Glutamatergic neuron (in vitro differentiated cells): Measurements from ENCODE around the gene FIBIN. TPM values are rescaled to one million over a fixed set of nuclear protein-coding genes. Genes with fewer than 3 reads are reported as not detected.

ENCODE experiments used
- DNase-seq: peaks from one replicate; pipeline ENCODE4 v3.0.0; 2022
- H3K27ac Mint-ChIP-seq: one replicate; pipeline ENCODE4 v1.8.0; 2020; ENCODE audit warnings: mild to moderate bottlenecking, mixed read lengths, inconsistent platforms; ENCODE audit not compliant: unreplicated experiment
- H3K27me3 Mint-ChIP-seq: one replicate; pipeline ENCODE4 v1.8.0; 2020; ENCODE audit warnings: mild to moderate bottlenecking, moderate library complexity, mixed read lengths, inconsistent platforms; ENCODE audit not compliant: unreplicated experiment
- H3K36me3 Mint-ChIP-seq: one replicate; pipeline ENCODE4 v1.8.0; 2020; ENCODE audit warnings: mild to moderate bottlenecking, mixed read lengths, inconsistent platforms; ENCODE audit not compliant: unreplicated experiment
- H3K4me1 Mint-ChIP-seq: one replicate; pipeline ENCODE4 v1.8.0; 2020; ENCODE audit warnings: mild to moderate bottlenecking, low read depth, mixed read lengths, inconsistent platforms; ENCODE audit not compliant: unreplicated experiment
- H3K4me3 Mint-ChIP-seq: one replicate; pipeline ENCODE4 v1.8.0; 2020; ENCODE audit warnings: mild to moderate bottlenecking, mixed read lengths, inconsistent platforms; ENCODE audit not compliant: unreplicated experiment
- H3K9me3 Mint-ChIP-seq: one replicate; pipeline ENCODE4 v1.8.0; 2020; ENCODE audit warnings: mild to moderate bottlenecking, moderate library complexity, mixed read lengths, inconsistent platforms; ENCODE audit not compliant: unreplicated experiment
- CTCF ChIP-seq: fragments of 200-600 bp; sonication (generic); IDR thresholded peaks from one replicate; pipeline ENCODE4 v1.5.0; 2021; ENCODE audit not compliant: partially characterized antibody, unreplicated experiment
- total RNA-seq: library from RNA; stranded (reverse); fragmentation: NEBNext Ultra II Directional; extraction: Animal tissue kit (Norgen Biotek cat#: 25700); gene quantifications from one replicate; pipeline ENCODE4 v1.2.1, GENCODE V29; 2021; ENCODE audit not compliant: unreplicated experiment

FIBIN gene
- total RNA-seq, 1 donor from 2014 or later = 0.22 TPM

GRCh38 chr11:26947904-26948639 is 45.8 kb upstream of the FIBIN start:
- peaks cover 3% of the 10 kb centered on the region for H3K4me1 Mint-ChIP-seq
- no peak for TF ChIP-seq CTCF
- H3K27ac Mint-ChIP-seq = no peak overlapping the region
- H3K9me3 Mint-ChIP-seq = peaks cover 1% of the 10 kb centered on the region
- no peaks in the 10 kb centered on the region for H3K36me3 Mint-ChIP-seq
- no peak for DNase-seq
- no peak overlapping the region for H3K4me3 Mint-ChIP-seq
- no peaks in the 10 kb centered on the region for H3K27me3 Mint-ChIP-seq

DNA sequence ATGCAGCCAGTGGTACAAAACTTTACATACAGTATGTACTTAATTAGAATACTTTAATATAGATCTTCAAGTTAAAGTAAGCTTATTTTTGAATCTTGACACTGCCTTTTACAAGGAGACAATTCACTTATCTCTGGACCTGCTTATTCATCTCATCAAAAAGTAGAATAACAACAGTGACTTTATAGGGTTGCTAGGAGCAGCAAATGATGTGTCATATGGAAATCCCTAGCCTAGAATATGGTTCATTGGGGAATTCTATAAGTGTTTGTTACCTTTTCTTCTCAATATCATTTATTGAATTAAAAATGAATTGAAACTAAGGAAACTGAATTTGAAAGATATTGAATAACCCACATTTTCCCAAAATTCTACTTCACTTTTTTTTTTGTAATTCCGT is 45.0 kb upstream of the FIBIN start:
- Mint-ChIP-seq H3K4me1 (peaks cover 3% of the 10 kb centered on the region), H3K4me3 (no peak overlapping the region), H3K27me3 (no peaks in the 10 kb centered on the region), H3K27ac (no peak overlapping the region), H3K36me3 (no peaks in the 10 kb centered on the region), H3K9me3 (peaks cover 1% of the 10 kb centered on the region)
- DNase-seq = no peak
- no peak for TF ChIP-seq CTCF

DNA sequence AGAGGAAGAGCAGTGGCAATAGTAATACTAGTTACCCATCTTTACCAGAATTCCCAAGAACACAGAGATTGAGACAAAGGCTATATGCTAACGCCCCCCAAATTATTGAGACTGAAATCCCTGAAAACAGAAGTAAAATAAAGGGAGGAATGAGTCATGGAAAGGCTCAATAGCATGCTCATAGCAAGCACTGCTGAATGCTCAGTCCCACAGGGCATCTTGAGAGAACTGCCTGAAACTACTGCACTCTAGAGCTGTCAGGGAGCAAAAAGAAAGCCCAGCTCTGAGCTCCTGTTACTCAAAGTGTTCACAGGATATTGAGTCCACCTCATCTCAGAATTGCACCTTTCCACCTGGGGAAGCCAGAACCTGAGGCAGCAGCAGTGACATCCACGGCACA is 44.1 kb upstream of the FIBIN start:
- Mint-ChIP-seq H3K27ac (no peak overlapping the region), H3K9me3 (peaks cover 1% of the 10 kb centered on the region), H3K36me3 (no peaks in the 10 kb centered on the region), H3K4me3 (no peak overlapping the region), H3K27me3 (no peaks in the 10 kb centered on the region), H3K4me1 (peaks cover 3% of the 10 kb centered on the region)
- no peak for DNase-seq
- TF ChIP-seq CTCF = no peak

DNA sequence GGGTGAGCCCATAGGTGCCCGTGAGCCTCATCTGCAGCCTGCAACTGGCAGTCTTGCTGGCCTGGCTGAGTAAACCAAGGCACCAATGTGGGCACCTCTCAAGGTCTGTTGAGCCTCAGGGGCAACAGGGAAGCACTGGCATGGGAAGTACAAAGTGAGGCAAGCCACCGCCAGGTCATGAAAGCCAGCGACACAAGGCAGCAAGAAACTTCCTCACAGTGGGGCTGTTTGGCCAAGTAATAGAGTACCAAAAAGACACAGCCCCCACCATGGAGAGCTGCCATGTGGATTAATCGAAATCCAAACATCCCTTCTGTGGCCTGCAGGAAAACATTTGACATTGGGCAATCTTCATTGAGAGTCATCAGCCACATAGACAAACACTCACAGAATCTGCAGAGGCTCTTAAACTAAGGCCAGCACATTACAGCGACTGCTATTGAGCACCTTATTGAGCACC is 43.6 kb upstream of the FIBIN start:
- Mint-ChIP-seq H3K9me3 (peaks cover 1% of the 10 kb centered on the region), H3K4me3 (no peak overlapping the region), H3K27me3 (no peaks in the 10 kb centered on the region), H3K27ac (no peak overlapping the region), H3K36me3 (no peaks in the 10 kb centered on the region), H3K4me1 (peaks cover 3% of the 10 kb centered on the region)
- DNase-seq = no peak
- TF ChIP-seq CTCF = no peak

DNA sequence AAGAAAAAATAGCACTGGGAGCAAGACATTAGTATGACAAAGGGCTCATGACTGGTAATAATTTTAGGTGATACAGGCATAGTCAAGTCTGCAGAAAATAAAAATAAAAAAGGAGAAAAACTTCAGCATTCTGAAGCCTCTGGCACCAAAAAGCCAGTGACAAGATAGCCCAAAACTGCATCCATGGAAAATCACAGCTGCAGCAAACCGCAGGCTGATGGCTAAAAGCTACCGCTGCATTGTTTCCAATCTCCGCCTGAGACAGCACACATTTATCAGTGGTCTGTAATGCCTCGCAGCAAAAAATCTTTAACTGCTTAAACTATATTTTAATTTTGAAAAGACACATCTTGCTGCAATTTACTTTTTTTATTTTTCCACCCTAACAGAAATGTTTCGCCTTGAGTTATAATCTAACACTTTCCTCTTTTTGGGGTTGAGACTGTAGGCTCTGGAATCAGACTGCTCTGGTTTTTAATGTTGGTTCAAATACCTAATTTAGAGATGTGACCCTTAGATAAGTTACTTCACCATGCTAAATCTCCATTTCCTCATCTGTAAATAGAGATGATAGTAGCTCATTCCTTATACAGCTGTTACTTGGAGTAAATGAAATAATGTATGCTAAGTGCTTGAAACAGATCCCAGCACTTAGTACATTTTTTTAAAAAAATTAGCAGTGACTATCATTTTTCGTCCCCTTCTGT is 42.0 kb upstream of the FIBIN start:
- Mint-ChIP-seq H3K36me3 (no peaks in the 10 kb centered on the region), H3K9me3 (peaks cover 1% of the 10 kb centered on the region), H3K27me3 (no peaks in the 10 kb centered on the region), H3K4me3 (no peak overlapping the region), H3K27ac (no peak overlapping the region), H3K4me1 (peaks cover 3% of the 10 kb centered on the region)
- no peak for TF ChIP-seq CTCF
- DNase-seq = no peak
